Osteoblast (primary cell): ENCODE data around the gene TMEM161A. TPM values are rescaled to one million over a fixed set of nuclear protein-coding genes. Genes with fewer than 3 reads are reported as not detected.

Experiments
- DNase-seq: peaks from one replicate; pipeline ENCODE4 v3.0.0; 2011; ENCODE audit warnings: low spot score, mixed read lengths; ENCODE audit not compliant: insufficient read length; ENCODE audit errors: missing footprints
- H2AFZ ChIP-seq: 2 replicates; pipeline ENCODE4 v1.6.0; 2011; ENCODE audit warnings: mild to moderate bottlenecking, low read length
- H3K27ac ChIP-seq: 2 replicates; pipeline ENCODE4 v1.5.1; 2011; ENCODE audit warnings: mild to moderate bottlenecking, low read depth, low read length, moderate library complexity
- H3K27me3 ChIP-seq: 2 replicates; pipeline ENCODE4 v1.6.0; 2012; ENCODE audit warnings: mild to moderate bottlenecking, control low read depth, inconsistent platforms, low read length, moderate library complexity; ENCODE audit not compliant: insufficient read depth
- H3K36me3 ChIP-seq: 2 replicates; pipeline ENCODE4 v1.5.1; 2011; ENCODE audit warnings: mild to moderate bottlenecking, low read length, control low read depth, moderate library complexity; ENCODE audit not compliant: insufficient read depth
- H3K4me1 ChIP-seq: 2 replicates; pipeline ENCODE4 v1.5.1; 2011; ENCODE audit warnings: mild to moderate bottlenecking, low read length, control low read depth, moderate library complexity; ENCODE audit not compliant: insufficient read depth
- H3K4me2 ChIP-seq: 2 replicates; pipeline ENCODE4 v1.6.0; 2011; ENCODE audit warnings: mild to moderate bottlenecking, low read length; ENCODE audit not compliant: insufficient read depth
- H3K4me3 ChIP-seq: fragments of 200-600 bp; sonication (generic); 3 replicates; pipeline ENCODE4 v1.5.1; 2012; ENCODE audit warnings: mild to moderate bottlenecking, low read length, inconsistent platforms; ENCODE audit not compliant: insufficient read depth
- H3K79me2 ChIP-seq: 2 replicates; pipeline ENCODE4 v1.6.0; 2012; ENCODE audit warnings: mild to moderate bottlenecking, low read length, control low read depth, inconsistent platforms; ENCODE audit not compliant: insufficient read depth
- H3K9me3 ChIP-seq: 2 replicates; pipeline ENCODE4 v1.5.1; 2011; ENCODE audit warnings: low read depth, low read length, control low read depth
- H4K20me1 ChIP-seq: 2 replicates; pipeline ENCODE4 v1.6.0; 2012; ENCODE audit warnings: mild to moderate bottlenecking, low read length, control low read depth; ENCODE audit not compliant: insufficient read depth
- total RNA-seq: library from RNA; depleted of rRNA; stranded (reverse); fragments of >200 nt; gene quantifications from 2 replicates; pipeline ENCODE4 v1.2.3, GENCODE V29; 2012
- TF ChIP-seq, protein P1 (sequence below): IDR thresholded peaks from 2 replicates; pipeline ENCODE4 v1.5.1; 2011; ENCODE audit warnings: mild to moderate bottlenecking, low read depth, low read length, moderate library complexity; ENCODE audit errors: extremely low read depth

TMEM161A gene
- total RNA-seq, 1 donor: 13.8 TPM

DNA sequence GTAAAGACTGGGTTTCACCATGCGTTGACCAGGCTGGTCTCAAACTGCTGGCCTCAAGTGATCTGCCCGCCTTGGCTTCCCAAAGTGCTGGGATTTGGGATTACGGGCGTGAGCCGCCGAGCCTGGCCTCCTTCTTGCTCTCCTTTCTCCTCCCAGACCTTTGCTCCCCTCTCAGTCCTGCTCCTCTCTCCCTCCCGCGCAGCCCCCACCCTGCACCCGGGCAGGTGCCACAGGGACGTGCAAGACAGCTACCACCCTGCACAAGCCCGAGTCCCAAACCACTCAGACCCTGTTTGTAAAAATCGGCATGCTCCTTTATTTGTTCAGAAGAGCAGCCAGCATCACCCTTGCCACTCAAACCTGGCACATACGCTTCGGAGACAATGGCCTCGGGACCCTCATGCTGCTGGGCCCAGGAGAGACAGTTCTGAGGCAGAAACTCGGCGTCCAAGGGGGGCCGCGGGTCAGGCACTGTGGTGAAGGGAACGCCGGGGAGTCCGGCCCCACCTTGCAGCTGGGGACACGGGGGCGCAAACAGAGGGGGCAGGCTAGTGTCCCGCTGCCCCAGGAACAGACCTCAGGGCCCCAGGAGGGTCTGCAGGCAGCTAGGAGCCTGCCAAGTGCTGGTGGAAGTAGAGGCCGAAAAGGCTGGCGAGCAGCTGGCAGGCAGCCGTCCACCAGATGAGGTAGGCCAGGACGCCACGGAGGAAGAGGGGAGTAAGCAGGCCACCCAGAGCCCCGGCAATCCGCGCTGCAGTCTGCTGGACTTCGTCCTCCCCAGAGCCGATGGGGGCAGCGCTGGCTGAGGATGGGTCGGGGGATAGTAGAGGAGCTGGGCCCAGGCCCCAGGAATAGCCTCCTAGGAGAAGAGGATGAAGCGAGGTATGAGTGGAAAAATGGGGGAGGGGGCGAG is 18.7 kb downstream of the TMEM161A start:
- no peak overlapping the region for H2AFZ ChIP-seq
- peak; percentile 62 for DNase-seq
- H3K27ac ChIP-seq: no peak overlapping the region
- H3K36me3 ChIP-seq: no peaks in the 10 kb centered on the region
- no peaks in the 10 kb centered on the region for H3K4me1 ChIP-seq
- H3K4me2 ChIP-seq: no peak overlapping the region
- H3K79me2 ChIP-seq: no peaks in the 10 kb centered on the region
- H3K9me3 ChIP-seq: peaks cover 5% of the 10 kb centered on the region
- no peaks in the 10 kb centered on the region for H3K27me3 ChIP-seq
- no peak overlapping the region for H3K4me3 ChIP-seq
- no peaks in the 10 kb centered on the region for H4K20me1 ChIP-seq
- TF ChIP-seq, protein P1, sequence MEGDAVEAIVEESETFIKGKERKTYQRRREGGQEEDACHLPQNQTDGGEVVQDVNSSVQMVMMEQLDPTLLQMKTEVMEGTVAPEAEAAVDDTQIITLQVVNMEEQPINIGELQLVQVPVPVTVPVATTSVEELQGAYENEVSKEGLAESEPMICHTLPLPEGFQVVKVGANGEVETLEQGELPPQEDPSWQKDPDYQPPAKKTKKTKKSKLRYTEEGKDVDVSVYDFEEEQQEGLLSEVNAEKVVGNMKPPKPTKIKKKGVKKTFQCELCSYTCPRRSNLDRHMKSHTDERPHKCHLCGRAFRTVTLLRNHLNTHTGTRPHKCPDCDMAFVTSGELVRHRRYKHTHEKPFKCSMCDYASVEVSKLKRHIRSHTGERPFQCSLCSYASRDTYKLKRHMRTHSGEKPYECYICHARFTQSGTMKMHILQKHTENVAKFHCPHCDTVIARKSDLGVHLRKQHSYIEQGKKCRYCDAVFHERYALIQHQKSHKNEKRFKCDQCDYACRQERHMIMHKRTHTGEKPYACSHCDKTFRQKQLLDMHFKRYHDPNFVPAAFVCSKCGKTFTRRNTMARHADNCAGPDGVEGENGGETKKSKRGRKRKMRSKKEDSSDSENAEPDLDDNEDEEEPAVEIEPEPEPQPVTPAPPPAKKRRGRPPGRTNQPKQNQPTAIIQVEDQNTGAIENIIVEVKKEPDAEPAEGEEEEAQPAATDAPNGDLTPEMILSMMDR: no peak

DNA sequence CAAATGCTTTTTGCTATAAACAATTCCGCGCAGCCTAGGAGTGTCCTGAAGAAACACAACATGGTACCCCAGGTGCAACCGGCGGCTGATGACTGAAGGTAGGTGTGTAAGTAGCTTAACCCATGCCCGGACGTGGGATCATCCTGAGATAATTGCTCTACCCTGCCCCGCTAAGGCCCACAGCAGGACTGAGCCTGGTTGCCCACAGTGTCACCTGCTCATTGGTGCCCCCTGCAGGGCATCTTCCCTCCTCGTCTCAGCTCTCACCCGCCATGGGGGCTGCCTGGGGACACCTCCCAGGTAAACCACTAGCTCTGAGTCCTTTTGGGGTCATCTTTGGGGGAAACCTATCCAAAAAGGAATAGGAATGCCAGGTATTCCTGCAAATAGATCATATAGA is 22.3 kb downstream of the TMEM161A start:
- H3K27ac ChIP-seq: no peak overlapping the region
- no peak overlapping the region for H3K4me3 ChIP-seq
- no peaks in the 10 kb centered on the region for H3K27me3 ChIP-seq
- DNase-seq: peak; percentile 93
- H3K4me2 ChIP-seq: no peak overlapping the region
- no peaks in the 10 kb centered on the region for H3K4me1 ChIP-seq
- H3K36me3 ChIP-seq: no peaks in the 10 kb centered on the region
- no peaks in the 10 kb centered on the region for H3K9me3 ChIP-seq
- H3K79me2 ChIP-seq: no peaks in the 10 kb centered on the region
- TF ChIP-seq, protein P1: peak; percentile 49
- no peak overlapping the region for H2AFZ ChIP-seq
- H4K20me1 ChIP-seq: no peaks in the 10 kb centered on the region

DNA sequence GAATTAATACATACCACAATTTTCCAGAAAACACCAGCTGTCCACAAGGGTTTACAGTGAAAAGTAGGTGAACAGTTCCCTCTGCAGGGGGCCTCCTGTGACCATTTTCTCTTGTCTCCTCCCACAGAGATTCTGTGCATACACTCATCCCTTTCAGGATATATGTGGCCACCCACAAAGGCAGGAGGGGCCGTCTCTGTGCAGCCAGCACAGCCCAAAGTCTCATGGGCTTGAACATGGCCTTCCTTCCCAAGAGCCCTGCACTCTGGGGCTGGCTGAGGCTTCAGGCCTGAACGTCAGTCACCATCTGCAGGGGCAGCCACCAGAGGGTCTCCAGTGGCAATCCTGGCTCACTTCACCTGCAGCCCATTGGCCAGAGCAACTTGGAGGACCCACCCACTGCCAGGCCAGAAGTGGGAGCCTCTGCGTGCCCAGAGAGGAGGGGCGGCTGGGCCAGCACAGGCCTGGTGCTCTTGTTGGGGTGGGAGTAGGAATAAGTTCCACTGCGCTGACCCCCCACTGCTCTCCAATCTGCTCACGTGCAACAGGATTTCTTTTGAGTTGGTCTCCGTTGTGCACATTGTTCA is 25.1 kb downstream of the TMEM161A start:
- DNase-seq: peak; percentile 94
- TF ChIP-seq, protein P1: no peak
- H3K27ac ChIP-seq: no peak overlapping the region
- no peak overlapping the region for H3K4me2 ChIP-seq
- H3K27me3 ChIP-seq: no peaks in the 10 kb centered on the region
- H3K4me1 ChIP-seq: peaks cover 3% of the 10 kb centered on the region
- no peak overlapping the region for H3K4me3 ChIP-seq
- H3K36me3 ChIP-seq: no peaks in the 10 kb centered on the region
- H2AFZ ChIP-seq: no peak overlapping the region
- H4K20me1 ChIP-seq: no peaks in the 10 kb centered on the region
- no peaks in the 10 kb centered on the region for H3K9me3 ChIP-seq
- no peaks in the 10 kb centered on the region for H3K79me2 ChIP-seq

DNA sequence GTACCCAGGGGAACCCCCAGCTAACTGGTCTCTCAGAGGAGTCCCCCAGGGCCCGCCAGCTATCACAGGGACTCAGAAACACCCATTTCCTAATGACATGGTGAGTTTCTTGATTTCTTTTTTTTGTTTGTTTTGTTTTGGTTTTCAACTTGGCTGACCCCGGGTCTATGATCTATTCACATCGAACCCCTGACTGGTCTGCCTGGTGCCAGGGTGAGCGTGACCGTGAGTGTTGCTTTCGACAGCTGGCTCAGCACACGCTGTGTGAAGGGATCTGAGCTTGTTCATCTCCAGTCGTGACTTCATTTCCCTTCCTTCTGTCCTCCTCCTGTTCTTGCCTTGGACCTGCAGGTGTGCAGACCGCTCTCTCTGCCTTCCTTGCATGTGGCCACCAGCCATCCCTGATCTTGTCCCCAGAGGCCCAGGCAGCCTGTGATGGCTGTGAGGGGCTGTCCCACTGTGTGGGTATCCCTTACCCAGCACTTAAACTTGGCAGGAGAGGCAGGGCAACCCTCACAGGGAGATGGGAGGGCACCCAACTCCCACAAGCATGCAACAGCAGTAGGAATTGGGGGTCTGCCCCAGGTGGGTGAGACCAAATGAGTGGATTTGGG is 26.2 kb downstream of the TMEM161A start:
- Histone ChIP-seq H3K36me3 (no peaks in the 10 kb centered on the region), H3K79me2 (no peaks in the 10 kb centered on the region), H3K4me1 (peaks cover 3% of the 10 kb centered on the region), H2AFZ (no peak overlapping the region), H3K27ac (no peak overlapping the region), H3K9me3 (no peaks in the 10 kb centered on the region), H4K20me1 (no peaks in the 10 kb centered on the region), H3K4me3 (no peak overlapping the region), H3K4me2 (no peak overlapping the region), H3K27me3 (no peaks in the 10 kb centered on the region)
- DNase-seq: peak; percentile 80
- TF ChIP-seq, protein P1: no peak
